Tibial nerve (tissue), 4 donors: ENCODE measurements around the gene LEMD2.

Experiments used
- EP300 ChIP-seq, 2 donors: sonication (generic); formaldehyde crosslinking; IDR thresholded peaks; one replicate each; pipeline ENCODE4 v1.6.1; 2017; ENCODE audit warnings: antibody characterized with exemption in 2 of 2, mild to moderate bottlenecking in 1 of 2
- POLR2A ChIP-seq, 2 donors: fragments of 450-650 bp; IDR thresholded peaks; one replicate each; pipeline ENCODE4 v1.6.1; 2017; ENCODE audit warnings: antibody characterized with exemption in 2 of 2, mild to moderate bottlenecking in 2 of 2, moderate library complexity in 2 of 2
- TF ChIP-seq, protein P1 (sequence below), 5 experiments: fragments of 200-600 bp in 3 of 5; fragments of 450-650 bp in 2 of 5; sonication (generic) in 3 of 5; IDR thresholded peaks; one replicate each; pipeline ENCODE4 v1.5.1; 2016 to 2019; ENCODE audit warnings: antibody characterized with exemption in 5 of 5, mild to moderate bottlenecking in 3 of 5, moderate library complexity in 2 of 5

DNA sequence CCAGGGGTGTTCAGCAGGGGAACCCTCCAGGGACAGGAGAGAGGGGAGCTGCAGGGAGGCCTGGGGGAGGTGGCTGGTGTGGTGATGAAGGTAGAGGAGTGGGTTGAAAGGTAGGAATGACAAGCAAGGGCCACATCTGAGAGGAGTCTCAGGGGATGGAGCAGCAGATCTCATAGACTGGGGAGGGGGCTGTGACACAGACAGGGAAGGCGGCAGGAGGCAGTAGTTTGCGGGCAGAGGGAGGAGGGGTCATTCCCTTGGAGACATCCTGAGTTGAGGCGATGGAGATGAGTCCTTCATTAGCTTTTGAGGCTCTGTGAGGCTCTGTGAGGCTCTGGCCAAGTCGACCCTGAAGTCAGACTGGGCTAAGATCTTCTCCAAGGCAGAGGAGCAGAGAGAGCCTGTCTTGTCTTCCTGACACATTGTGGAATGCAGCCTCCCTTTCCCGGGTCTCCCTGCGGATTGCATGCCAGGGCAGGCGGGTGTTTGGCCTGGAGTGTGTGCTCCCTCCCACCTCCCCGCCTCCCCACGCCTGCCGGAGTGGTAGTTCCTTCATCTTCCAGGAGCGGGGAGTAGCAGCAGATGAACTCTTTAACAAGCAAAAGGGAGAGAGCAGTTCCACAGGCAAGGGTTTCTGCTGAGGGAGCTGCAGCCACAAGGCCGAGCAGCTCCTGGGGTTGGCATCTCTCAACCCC, 49.2 kb upstream of the LEMD2 start:
- TF ChIP-seq, protein P1, sequence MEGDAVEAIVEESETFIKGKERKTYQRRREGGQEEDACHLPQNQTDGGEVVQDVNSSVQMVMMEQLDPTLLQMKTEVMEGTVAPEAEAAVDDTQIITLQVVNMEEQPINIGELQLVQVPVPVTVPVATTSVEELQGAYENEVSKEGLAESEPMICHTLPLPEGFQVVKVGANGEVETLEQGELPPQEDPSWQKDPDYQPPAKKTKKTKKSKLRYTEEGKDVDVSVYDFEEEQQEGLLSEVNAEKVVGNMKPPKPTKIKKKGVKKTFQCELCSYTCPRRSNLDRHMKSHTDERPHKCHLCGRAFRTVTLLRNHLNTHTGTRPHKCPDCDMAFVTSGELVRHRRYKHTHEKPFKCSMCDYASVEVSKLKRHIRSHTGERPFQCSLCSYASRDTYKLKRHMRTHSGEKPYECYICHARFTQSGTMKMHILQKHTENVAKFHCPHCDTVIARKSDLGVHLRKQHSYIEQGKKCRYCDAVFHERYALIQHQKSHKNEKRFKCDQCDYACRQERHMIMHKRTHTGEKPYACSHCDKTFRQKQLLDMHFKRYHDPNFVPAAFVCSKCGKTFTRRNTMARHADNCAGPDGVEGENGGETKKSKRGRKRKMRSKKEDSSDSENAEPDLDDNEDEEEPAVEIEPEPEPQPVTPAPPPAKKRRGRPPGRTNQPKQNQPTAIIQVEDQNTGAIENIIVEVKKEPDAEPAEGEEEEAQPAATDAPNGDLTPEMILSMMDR (IDR thresholded peaks at IDR 0.05), result no peak
- TF ChIP-seq EP300 (IDR thresholded peaks at IDR 0.05) (no peak), POLR2A (IDR thresholded peaks at IDR 0.05) (no peak)
